Measurements from ENCODE around the gene RNF152.

The RNF152 gene

DNA sequence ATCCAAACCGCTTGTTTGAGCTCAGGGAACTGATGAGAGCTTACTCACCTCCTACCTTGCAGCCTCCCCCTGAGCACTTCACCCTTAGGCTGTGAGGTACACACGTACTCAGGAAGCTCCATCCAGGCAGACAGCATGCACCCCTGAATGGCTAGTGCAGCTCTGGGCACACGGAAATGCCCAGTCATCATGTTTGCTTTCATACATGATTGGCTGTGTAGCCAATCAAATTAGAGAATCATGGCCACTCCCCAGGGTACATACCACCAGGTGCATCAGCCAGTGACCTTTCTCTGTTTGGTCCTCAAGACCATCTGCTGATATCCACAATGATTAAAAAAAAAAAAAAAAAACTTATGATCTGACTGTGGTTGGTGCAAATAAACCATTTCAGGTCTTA lies 42.1 kb downstream of the RNF152 start:
- H3K36me3 ChIP-seq (ENCODE audit: control insufficient read depth in 2 of 2, insufficient read depth in 1 of 2, low read length in 2 of 2), result no peaks in the 10 kb centered on the region
- no peak overlapping the region for H3K4me3 ChIP-seq (ENCODE audit: low read depth, low read length)
- no peaks in the 10 kb centered on the region for H3K9me3 ChIP-seq (ENCODE audit: control insufficient read depth, insufficient read depth, low read depth, low read length)
- peaks cover 3% of the 10 kb centered on the region for H3K4me1 ChIP-seq (ENCODE audit: control insufficient read depth, insufficient read depth, low read length)
- ChIA-PET POLR2A (no interaction called here), CTCF (no interaction called here)
- TF ChIP-seq ZNF514 (tag by site-specific recombination; IDR thresholded peaks at IDR 0.05), result no peak
- TF ChIP-seq, protein P1, sequence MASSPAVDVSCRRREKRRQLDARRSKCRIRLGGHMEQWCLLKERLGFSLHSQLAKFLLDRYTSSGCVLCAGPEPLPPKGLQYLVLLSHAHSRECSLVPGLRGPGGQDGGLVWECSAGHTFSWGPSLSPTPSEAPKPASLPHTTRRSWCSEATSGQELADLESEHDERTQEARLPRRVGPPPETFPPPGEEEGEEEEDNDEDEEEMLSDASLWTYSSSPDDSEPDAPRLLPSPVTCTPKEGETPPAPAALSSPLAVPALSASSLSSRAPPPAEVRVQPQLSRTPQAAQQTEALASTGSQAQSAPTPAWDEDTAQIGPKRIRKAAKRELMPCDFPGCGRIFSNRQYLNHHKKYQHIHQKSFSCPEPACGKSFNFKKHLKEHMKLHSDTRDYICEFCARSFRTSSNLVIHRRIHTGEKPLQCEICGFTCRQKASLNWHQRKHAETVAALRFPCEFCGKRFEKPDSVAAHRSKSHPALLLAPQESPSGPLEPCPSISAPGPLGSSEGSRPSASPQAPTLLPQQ (tag by site-specific recombination; IDR thresholded peaks at IDR 0.05), result no peak
- TF ChIP-seq ZXDB (tag by site-specific recombination; IDR thresholded peaks at IDR 0.05), result no peak
- no peak for TF ChIP-seq ZNF664 (tag by site-specific recombination; IDR thresholded peaks at IDR 0.05)
- no peak for TF ChIP-seq GFI1B (tag by site-specific recombination; IDR thresholded peaks at IDR 0.05)
- no peak for TF ChIP-seq ZBTB48 (tag by site-specific recombination; IDR thresholded peaks at IDR 0.05)
- TF ChIP-seq, protein P2, sequence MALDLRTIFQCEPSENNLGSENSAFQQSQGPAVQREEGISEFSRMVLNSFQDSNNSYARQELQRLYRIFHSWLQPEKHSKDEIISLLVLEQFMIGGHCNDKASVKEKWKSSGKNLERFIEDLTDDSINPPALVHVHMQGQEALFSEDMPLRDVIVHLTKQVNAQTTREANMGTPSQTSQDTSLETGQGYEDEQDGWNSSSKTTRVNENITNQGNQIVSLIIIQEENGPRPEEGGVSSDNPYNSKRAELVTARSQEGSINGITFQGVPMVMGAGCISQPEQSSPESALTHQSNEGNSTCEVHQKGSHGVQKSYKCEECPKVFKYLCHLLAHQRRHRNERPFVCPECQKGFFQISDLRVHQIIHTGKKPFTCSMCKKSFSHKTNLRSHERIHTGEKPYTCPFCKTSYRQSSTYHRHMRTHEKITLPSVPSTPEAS (tag by site-specific recombination; IDR thresholded peaks at IDR 0.05), result no peak
- no peak for TF ChIP-seq ZNF624 (tag by site-specific recombination; IDR thresholded peaks at IDR 0.05)
- no peak overlapping the region for H3K27ac ChIP-seq (ENCODE audit: extremely low read depth, low read depth, low read length)

DNA sequence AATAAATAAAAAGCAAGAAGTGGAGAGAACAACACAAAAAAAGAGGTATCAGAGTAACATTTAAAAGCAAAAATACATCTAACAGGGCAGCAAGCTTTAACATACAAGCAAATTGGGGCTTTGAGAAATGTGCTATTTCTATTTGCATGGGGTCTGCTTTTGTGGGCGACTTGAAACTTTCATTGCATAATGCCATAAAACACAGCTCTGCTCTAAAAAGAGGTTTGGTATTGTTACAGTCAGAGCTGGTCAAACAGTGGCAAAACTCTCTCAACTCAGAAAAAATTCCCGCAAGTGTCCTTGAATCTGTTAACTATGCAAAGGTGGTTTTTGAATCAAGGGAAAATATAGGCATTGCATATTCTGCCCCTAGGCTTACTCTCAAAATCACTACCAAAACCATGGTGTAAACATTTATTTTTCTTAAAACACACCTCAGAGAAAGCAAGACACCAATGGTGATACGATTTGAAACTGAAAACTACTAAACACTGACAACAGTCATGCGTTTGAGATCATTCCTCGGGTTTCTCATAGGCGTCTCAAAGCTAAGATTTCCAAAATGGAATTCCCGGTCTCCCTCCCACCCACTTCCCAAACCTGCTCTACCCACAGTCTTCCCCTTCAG lies 45.5 kb downstream of the RNF152 start:
- H3K27ac ChIP-seq (ENCODE audit: extremely low read depth, low read depth, low read length), result no peak overlapping the region
- H3K4me1 ChIP-seq (ENCODE audit: control insufficient read depth, insufficient read depth, low read length), result peaks cover 3% of the 10 kb centered on the region
- no peak overlapping the region for H3K4me3 ChIP-seq (ENCODE audit: low read depth, low read length)
- H3K36me3 ChIP-seq (ENCODE audit: control insufficient read depth in 2 of 2, insufficient read depth in 1 of 2, low read length in 2 of 2), result no peaks in the 10 kb centered on the region
- CTCF ChIA-PET, result interaction anchor here (0.6 to 0.7 kb wide), 2 partner anchors 70 to 266 kb away, joined by 3 to 5 read pairs; no protein-coding TSS in a partner anchor
- POLR2A ChIA-PET, result no interaction called here
- TF ChIP-seq, protein P3, sequence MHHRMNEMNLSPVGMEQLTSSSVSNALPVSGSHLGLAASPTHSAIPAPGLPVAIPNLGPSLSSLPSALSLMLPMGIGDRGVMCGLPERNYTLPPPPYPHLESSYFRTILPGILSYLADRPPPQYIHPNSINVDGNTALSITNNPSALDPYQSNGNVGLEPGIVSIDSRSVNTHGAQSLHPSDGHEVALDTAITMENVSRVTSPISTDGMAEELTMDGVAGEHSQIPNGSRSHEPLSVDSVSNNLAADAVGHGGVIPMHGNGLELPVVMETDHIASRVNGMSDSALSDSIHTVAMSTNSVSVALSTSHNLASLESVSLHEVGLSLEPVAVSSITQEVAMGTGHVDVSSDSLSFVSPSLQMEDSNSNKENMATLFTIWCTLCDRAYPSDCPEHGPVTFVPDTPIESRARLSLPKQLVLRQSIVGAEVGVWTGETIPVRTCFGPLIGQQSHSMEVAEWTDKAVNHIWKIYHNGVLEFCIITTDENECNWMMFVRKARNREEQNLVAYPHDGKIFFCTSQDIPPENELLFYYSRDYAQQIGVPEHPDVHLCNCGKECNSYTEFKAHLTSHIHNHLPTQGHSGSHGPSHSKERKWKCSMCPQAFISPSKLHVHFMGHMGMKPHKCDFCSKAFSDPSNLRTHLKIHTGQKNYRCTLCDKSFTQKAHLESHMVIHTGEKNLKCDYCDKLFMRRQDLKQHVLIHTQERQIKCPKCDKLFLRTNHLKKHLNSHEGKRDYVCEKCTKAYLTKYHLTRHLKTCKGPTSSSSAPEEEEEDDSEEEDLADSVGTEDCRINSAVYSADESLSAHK (tag by site-specific recombination; IDR thresholded peaks at IDR 0.05), result 0 out of 2 replicates have a peak, but pooled peaks have one; percentile 33
- no peak for TF ChIP-seq ZNF555 (tag by site-specific recombination; conservative IDR thresholded peaks at IDR 0.05)
- 0 out of 2 replicates have a peak, but pooled peaks have one; percentile 25 for TF ChIP-seq EGR2 (tag by site-specific recombination; IDR thresholded peaks at IDR 0.05; ENCODE audit: low read depth)
- no peaks in the 10 kb centered on the region for H3K9me3 ChIP-seq (ENCODE audit: control insufficient read depth, insufficient read depth, low read depth, low read length)

DNA sequence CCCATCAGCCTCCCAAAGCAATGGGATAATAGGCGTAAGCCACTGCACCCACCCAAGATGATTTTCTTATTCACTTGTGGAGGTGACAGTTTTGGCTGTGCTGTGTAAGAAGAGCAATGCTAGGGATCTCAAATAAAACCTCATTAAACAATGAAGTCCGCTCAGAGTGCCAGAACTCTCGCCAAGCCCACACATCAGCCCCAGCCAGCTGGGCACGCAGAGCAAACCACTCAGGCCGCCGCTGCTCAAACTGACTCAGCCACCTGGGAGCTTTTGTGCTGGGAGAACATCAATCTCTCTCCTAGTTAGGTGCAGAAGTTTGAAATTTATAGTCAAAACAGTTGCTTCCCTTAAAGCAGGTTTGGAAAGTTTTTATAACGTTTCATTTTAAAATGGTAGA lies 47.6 kb downstream of the RNF152 start:
- H3K4me3 ChIP-seq (ENCODE audit: low read depth, low read length), result no peak overlapping the region
- no peaks in the 10 kb centered on the region for H3K4me1 ChIP-seq (ENCODE audit: control insufficient read depth, insufficient read depth, low read length)
- H3K9me3 ChIP-seq (ENCODE audit: control insufficient read depth, insufficient read depth, low read depth, low read length), result no peaks in the 10 kb centered on the region
- H3K36me3 ChIP-seq (ENCODE audit: control insufficient read depth in 2 of 2, insufficient read depth in 1 of 2, low read length in 2 of 2), result no peaks in the 10 kb centered on the region
- H3K27ac ChIP-seq (ENCODE audit: extremely low read depth, low read depth, low read length), result no peak overlapping the region
- CTCF ChIA-PET, result interaction anchor here (0.6 kb wide), 1 partner anchor 1023 kb away, joined by 3 read pairs; no protein-coding TSS in a partner anchor
- POLR2A ChIA-PET, result no interaction called here
- TF ChIP-seq SP3 (tag by site-specific recombination; IDR thresholded peaks at IDR 0.05), result no peak
- TF ChIP-seq, protein P4, sequence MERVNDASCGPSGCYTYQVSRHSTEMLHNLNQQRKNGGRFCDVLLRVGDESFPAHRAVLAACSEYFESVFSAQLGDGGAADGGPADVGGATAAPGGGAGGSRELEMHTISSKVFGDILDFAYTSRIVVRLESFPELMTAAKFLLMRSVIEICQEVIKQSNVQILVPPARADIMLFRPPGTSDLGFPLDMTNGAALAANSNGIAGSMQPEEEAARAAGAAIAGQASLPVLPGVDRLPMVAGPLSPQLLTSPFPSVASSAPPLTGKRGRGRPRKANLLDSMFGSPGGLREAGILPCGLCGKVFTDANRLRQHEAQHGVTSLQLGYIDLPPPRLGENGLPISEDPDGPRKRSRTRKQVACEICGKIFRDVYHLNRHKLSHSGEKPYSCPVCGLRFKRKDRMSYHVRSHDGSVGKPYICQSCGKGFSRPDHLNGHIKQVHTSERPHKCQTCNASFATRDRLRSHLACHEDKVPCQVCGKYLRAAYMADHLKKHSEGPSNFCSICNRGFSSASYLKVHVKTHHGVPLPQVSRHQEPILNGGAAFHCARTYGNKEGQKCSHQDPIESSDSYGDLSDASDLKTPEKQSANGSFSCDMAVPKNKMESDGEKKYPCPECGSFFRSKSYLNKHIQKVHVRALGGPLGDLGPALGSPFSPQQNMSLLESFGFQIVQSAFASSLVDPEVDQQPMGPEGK (tag by site-specific recombination; IDR thresholded peaks at IDR 0.05), result no peak
- TF ChIP-seq, protein P5, sequence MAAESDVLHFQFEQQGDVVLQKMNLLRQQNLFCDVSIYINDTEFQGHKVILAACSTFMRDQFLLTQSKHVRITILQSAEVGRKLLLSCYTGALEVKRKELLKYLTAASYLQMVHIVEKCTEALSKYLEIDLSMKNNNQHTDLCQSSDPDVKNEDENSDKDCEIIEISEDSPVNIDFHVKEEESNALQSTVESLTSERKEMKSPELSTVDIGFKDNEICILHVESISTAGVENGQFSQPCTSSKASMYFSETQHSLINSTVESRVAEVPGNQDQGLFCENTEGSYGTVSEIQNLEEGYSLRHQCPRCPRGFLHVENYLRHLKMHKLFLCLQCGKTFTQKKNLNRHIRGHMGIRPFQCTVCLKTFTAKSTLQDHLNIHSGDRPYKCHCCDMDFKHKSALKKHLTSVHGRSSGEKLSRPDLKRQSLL (tag by site-specific recombination; IDR thresholded peaks at IDR 0.05), result no peak
- TF ChIP-seq ZNF677 (tag by site-specific recombination; IDR thresholded peaks at IDR 0.05), result no peak
- TF ChIP-seq, protein P6, sequence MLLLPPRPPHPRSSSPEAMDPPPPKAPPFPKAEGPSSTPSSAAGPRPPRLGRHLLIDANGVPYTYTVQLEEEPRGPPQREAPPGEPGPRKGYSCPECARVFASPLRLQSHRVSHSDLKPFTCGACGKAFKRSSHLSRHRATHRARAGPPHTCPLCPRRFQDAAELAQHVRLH (tag by site-specific recombination; IDR thresholded peaks at IDR 0.05), result no peak
- no peak for TF ChIP-seq ZNF214 (tag by site-specific recombination; IDR thresholded peaks at IDR 0.05; ENCODE audit: borderline replicate concordance)
- no peak for TF ChIP-seq ZNF133 (tag by site-specific recombination; IDR thresholded peaks at IDR 0.05)
- no peak for TF ChIP-seq ZFP69B (tag by site-specific recombination; IDR thresholded peaks at IDR 0.05)
- TF ChIP-seq ZBTB48 (tag by site-specific recombination; IDR thresholded peaks at IDR 0.05), result no peak
- no peak for TF ChIP-seq ZNF561 (tag by site-specific recombination; IDR thresholded peaks at IDR 0.05; ENCODE audit: borderline replicate concordance)
- no peak for TF ChIP-seq ZNF571 (tag by site-specific recombination; IDR thresholded peaks at IDR 0.05)
- TF ChIP-seq ZNF747 (tag by site-specific recombination; IDR thresholded peaks at IDR 0.05), result no peak
- no peak for TF ChIP-seq ZNF335 (tag by site-specific recombination; conservative IDR thresholded peaks at IDR 0.05)
- TF ChIP-seq ZNF501 (tag by site-specific recombination; IDR thresholded peaks at IDR 0.05), result no peak

All from HEK293 (cell line).